NCI-H524 treated with DMSO at 0.1 percent for 48 hours (cell line): ENCODE measurements around the gene GLT8D2.

Experiments
- DNase-seq: peaks from one replicate; lab custom pipeline; 2025; lab: John Stamatoyannopoulos, UW

The GLT8D2 gene, protein sequence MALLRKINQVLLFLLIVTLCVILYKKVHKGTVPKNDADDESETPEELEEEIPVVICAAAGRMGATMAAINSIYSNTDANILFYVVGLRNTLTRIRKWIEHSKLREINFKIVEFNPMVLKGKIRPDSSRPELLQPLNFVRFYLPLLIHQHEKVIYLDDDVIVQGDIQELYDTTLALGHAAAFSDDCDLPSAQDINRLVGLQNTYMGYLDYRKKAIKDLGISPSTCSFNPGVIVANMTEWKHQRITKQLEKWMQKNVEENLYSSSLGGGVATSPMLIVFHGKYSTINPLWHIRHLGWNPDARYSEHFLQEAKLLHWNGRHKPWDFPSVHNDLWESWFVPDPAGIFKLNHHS

GRCh38 chr12:104049903-104050356, at the start of gene GLT8D2:
Gene GLT8D2 (minus strand): TSS chr12:104050187. CDS start chr12:104019648, 30,539 bp downstream.
- DNase-seq, result no peak

GRCh38 chr12:104097954-104098353, 48.0 kb upstream of the GLT8D2 start:
- no peak for DNase-seq

- no peak for DNase-seq
Observed at GRCh38 chr12:104095289-104095688, 45.3 kb upstream of the GLT8D2 start.

DNA sequence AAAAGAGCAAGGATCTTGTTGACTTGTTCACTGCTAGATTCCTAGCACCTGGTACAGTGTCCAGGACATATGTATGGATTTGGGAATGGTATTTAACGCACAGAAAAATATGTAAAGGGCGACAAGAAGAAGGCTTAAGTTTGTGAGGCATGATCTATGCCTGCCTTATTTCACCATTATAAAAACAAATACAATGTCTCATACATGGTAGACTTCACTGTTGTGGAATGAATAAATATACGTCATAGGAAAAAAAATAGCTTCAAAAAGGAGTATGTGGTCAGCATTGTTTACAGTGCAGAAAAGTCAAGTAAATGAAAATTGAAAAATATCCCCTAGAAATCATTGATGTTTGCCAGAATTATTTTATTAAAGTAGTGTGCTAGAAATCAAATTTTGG, 44.3 kb upstream of the GLT8D2 start:
- DNase-seq, result no peak

GRCh38 chr12:104091136-104091535, 41.1 kb upstream of the GLT8D2 start:
- no peak for DNase-seq

GRCh38 chr12:104090685-104091084, 40.7 kb upstream of the GLT8D2 start:
- no peak for DNase-seq

GRCh38 chr12:104083769-104084475, 33.9 kb upstream of the GLT8D2 start:
- DNase-seq, result no peak

DNA sequence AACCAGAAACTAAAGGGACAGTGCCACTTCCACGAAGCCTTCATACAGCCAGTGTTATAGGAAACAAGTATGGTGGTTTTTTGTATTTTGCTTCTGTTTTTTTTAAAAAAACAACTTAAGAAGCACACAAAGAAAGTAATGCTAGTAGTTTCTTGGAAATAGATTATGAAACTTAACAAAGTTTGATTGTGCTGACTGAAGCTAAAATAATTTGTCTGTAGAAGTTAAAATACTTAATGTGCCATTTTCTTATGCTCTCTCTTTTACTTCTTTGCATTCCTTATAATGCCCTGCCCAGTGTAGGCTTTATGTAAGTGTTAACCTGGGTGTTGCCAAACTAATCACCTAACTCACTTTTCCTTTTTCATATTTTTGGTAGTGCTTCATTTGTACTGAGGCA, 30.8 kb upstream of the GLT8D2 start:
- no peak for DNase-seq

DNA sequence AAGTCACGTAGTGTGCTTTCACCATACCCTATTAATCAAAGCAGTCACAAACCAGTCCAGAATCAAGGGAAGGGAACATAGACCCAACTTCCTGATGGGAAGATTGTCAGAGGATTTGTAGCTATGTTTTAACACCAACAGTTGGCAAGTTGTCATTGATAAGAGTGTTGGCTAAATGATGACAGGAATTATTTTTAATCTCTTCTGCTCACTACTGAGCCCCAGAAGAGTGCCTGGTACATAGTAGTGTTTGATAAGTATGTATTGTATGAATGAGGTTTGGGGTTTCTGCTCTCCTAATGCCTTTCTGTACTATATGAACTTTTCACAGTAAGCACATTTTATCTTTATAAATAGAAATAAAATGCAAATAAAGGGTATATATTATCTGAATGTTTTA, 29.0 kb upstream of the GLT8D2 start:
- DNase-seq, result no peak

DNA sequence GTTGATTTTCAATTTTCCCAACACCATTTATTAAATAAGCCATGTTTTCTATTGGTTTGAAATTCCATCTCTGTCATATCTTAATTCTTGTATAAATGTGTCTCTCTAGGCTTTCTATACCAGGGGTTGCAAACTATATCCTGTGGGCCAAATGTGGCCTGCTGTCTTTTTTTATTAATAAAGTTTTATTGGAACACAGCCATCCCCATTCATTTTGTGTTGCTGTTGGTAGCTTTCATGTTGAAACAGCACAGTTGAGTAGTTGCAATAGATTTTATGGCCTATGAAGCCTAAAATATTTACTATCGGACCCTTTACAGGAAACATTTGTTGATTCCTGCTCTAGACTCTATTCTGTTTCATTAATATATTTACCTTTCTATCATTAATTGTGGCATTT, 23.7 kb upstream of the GLT8D2 start:
- no peak for DNase-seq

DNA sequence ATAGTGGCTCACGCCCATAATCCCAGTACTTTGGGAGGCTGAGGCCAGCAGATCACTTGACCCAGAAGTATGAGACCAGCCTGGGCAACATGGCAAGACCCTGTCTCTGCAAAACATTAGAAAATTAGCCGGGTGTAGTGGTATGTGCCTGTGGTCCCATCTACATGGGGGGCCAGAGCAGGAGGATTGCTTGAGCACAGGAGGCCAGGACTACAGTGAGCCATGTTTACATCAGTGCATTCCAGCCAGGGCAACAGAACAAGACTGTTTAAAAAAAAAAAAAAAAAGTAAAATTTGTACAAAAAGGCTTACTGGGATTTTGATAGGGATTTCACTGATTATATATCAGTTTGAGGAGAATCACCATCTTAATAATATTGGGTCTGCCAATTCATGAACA, 22.1 kb upstream of the GLT8D2 start:
- no peak for DNase-seq

- no peak for DNase-seq
Observed at GRCh38 chr12:104064842-104065427, 14.9 kb upstream of the GLT8D2 start.

DNA sequence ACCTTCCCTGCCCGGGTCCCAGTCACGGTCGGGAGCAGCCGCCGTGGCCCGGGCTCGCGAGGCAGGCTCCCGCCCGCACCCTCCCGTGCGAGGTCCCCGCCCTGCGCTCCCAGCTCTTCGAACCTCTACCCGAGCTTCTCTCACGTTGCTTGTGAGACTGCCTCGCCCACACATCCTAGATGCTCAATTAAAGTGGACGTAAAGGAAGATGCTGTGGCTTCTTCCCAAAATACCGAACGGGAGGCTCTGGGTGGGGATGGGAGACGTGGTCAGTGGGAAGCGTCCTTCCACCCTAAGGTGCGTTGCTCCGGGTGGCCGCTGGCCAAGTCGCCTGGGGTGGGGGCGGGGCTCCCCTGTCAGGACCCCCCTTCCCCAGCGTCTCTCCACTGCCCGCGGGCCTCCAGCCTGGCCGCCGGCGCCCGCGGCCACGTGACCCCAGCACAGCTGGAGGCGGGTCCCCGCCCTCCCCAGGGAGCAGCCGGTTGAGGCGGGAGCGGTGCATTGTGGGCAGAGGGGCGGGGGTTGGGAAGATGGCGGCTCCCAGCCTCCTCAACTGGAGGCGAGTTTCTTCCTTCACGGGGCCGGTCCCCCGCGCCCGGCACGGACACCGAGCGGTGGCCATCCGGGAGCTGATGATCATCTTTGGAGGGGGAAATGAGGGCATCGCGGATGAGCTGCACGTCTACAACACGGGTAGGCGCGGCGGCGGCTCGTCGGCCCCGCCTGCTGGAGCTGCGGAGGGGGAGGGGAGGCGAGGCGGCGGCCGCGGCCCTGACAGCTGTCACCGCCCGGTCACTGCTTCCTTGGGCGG, 14.2 kb upstream of the GLT8D2 start, which contains the start of gene HCFC2:
Gene HCFC2 (plus strand): TSS at position 501 of the 811 bp plus-strand sequence. CDS start 30 bp downstream, at position 531.
- peak; percentile 28 for DNase-seq

- DNase-seq, result no peak
Observed at GRCh38 chr12:104063712-104064030, 13.7 kb upstream of the GLT8D2 start.

DNA sequence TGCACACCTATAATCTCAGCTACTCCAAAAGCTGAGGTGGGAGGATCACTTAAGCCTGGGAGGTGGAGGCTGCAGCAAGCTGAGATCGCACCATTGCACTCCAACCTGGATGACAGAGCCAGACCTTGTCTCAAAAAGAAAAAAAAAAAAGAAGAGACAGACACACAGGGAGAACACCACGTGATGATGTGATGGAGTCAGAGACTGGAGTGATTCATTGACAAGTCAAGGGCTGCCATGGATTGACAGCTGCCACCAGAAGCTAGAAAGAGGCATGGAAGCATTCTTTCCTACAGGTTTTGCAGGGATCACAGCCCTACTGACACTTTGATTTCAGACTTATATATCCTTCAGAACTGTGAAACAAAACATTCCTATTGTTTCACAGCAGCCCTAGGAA, 10.8 kb upstream of the GLT8D2 start:
- no peak for DNase-seq

GRCh38 chr12:104059963-104060362, 10.0 kb upstream of the GLT8D2 start:
- no peak for DNase-seq

- no peak for DNase-seq
Observed at GRCh38 chr12:104058802-104059201, 8.8 kb upstream of the GLT8D2 start.

GRCh38 chr12:104057771-104058197, 7.8 kb upstream of the GLT8D2 start:
- DNase-seq, result no peak

GRCh38 chr12:104056419-104056972, 6.5 kb upstream of the GLT8D2 start:
- DNase-seq, result no peak

DNA sequence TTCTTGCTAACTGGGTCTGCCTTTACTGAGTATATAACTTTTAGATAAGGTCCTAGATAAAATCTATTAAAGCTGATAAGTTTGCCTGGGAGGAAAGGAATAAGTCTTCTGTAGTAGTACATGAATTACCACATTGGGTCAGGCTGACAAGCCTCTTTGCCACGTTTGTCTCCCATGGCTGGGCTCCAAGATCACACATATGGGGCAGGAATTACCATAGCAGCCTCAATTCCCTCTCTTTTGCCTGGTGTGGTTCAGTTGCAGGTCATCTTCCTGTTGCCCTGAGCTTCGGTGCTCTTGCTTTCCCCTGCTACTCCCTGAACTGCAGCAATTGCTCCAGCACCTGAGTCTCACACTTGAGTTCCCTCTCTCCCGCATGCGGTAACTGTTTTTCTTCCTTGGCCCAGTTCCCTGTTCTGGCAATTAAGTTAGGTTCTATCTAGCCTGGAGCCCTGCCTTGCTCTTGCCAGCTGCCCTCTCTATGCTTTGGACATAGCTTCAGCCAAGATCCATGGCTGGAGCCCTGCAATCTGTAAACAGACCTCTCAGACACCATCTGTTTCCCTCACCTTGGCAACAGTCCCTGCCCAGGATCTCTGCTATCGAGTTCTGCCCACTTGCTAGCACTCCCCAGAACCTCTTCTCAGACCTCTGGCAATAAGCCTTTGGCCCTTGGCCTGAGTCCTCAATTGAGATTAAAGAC, 5.8 kb upstream of the GLT8D2 start:
- peak; percentile 97 for DNase-seq

DNA sequence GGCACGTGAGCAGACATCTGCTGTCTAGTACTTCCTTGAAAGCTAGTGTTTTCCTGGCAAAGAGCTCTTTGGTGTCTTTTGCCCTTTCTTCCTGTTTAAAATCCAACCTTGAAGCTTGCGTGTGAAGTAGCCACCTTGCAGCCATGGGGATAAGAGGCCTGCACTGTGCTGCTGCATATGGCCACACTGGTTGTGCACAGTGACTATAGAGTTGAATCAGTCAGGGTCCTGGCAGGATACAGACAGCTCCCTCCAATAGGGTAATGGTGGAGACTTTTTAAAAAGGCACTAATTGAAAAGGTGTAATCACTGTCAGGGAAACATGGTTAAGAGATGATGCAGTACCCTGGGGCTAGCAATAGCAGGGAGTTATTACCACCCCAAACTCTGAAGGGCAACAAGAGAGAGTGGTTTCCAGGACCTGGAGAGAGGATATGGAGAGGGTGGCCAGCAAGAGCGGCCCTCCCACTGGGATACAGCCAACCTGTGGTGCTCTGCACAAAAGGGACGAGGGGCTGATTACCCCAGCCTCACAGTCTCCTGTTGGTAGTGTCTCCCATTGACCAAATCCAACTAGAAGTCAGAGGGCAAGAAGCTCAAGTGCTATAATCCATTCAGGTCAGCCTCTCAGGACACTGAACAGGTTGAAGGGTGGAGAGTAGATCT, 4.8 kb upstream of the GLT8D2 start:
- DNase-seq, result no peak
